ENCODE data around the gene LGALS7. TPM values are rescaled to one million over a fixed set of nuclear protein-coding genes. Genes with fewer than 3 reads are reported as not detected.
"Not testable (repeated sequence)": the region's sequence is repeated elsewhere in the genome, so short reads cannot be mapped to it uniquely, and the experiment has no call there.

Gene LGALS7
- total RNA-seq, 3 donors from 2014 or later: not detected

GRCh38 chr19:38766276-38767047 is 6.9 kb downstream of the LGALS7 start:
- TF ChIP-seq CTCF (IDR thresholded peaks at IDR 0.05): no peak
- no peak overlapping the region for H3K4me3 ChIP-seq
- no peaks in the 10 kb centered on the region for H3K36me3 ChIP-seq (ENCODE audit: low read depth)
- no peak for DNase-seq
- peaks cover 4% of the 10 kb centered on the region for H3K4me1 ChIP-seq (ENCODE audit: low read depth)
- H3K9me3 ChIP-seq: no peaks in the 10 kb centered on the region
- no peak for ATAC-seq
- intact Hi-C loops (cut with DNase I, micrococcal nuclease): no loop called here

DNA sequence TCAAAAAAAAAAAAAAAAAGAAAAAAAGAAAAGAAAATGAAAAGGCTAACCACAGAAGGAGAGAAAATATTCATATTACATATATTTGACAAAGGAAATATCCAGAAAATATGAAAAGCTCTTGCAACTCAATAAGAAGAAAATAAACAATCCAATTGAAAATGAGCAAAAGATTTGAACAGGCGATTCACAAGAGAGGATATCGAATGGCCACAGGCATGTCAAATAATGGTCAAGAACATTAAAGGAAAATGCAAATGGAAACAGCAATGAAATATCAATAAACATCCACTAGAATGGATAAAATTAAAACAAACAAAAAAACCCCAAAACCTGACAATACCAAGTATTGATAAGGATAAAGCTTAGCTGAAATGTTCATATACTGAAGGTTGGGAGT is 8.1 kb downstream of the LGALS7 start:
- ATAC-seq: no peak
- intact Hi-C loops (cut with DNase I, micrococcal nuclease): no loop called here
- DNase-seq: no peak
- Histone ChIP-seq H3K36me3 (ENCODE audit: low read depth) (no peaks in the 10 kb centered on the region), H3K4me1 (ENCODE audit: low read depth) (peaks cover 4% of the 10 kb centered on the region), H3K9me3 (no peaks in the 10 kb centered on the region), H3K4me3 (no peak overlapping the region)
- no peak for TF ChIP-seq CTCF (IDR thresholded peaks at IDR 0.05)

- intact Hi-C loops (cut with DNase I, micrococcal nuclease): no loop called here
- no peak for ATAC-seq
- H3K36me3 ChIP-seq (ENCODE audit: low read depth): no peaks in the 10 kb centered on the region
- no peaks in the 10 kb centered on the region for H3K9me3 ChIP-seq
- no peak overlapping the region for H3K4me3 ChIP-seq
- no peak for TF ChIP-seq CTCF (IDR thresholded peaks at IDR 0.05)
- no peak for DNase-seq
- H3K4me1 ChIP-seq (ENCODE audit: low read depth): no peaks in the 10 kb centered on the region
Observed at GRCh38 chr19:38763795-38764220, 9.5 kb downstream of the LGALS7 start.

GRCh38 chr19:38761884-38762389 is 11.4 kb downstream of the LGALS7 start:
- H3K4me1 ChIP-seq (ENCODE audit: low read depth); H3K36me3 ChIP-seq (ENCODE audit: low read depth); intact Hi-C loops (cut with DNase I, micrococcal nuclease); H3K4me3 ChIP-seq; ATAC-seq; H3K9me3 ChIP-seq; DNase-seq: not testable (repeated sequence)

DNA sequence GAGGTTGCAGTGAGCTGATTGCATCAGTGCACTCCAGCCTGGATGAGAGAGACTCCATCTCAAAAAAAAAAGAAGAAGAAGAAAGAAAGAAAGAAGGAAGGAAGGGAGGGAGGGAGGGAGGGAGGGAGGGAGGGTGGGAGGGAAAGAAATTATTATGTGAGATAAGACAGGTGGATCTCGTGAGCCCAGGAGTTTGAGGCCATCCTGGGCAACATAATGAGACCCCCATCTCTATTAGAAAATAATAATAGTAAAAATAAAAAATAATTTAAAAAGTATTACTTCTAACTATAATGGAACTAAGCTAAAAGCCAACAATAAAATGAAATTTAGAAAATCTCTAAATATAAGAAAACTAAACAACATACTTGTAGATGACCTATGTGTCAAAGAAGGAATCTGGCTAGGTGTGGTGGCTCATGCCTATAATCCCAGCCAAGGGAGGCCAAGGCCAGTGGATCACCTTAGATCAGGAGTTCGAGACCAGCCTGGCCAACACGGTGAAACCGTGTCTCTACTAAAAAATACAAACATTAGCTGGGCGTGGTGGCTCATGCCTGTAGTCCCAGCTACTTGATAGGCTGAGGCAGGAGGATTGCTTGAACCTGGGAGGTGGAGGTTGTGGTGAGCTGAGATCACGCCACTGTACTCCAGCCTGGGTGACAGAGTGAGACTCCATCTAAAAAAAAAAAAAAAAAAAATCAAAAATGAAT is 12.4 kb downstream of the LGALS7 start:
- H3K4me1 ChIP-seq (ENCODE audit: low read depth); ATAC-seq; H3K4me3 ChIP-seq; H3K9me3 ChIP-seq; H3K36me3 ChIP-seq (ENCODE audit: low read depth); DNase-seq; intact Hi-C loops (cut with DNase I, micrococcal nuclease): not testable (repeated sequence)

GRCh38 chr19:38759590-38760003 is 13.7 kb downstream of the LGALS7 start:
- H3K9me3 ChIP-seq: no peaks in the 10 kb centered on the region
- H3K36me3 ChIP-seq (ENCODE audit: low read depth): no peaks in the 10 kb centered on the region
- no peak overlapping the region for H3K4me3 ChIP-seq
- peak; percentile 95 for ATAC-seq
- H3K4me1 ChIP-seq (ENCODE audit: low read depth): no peaks in the 10 kb centered on the region
- TF ChIP-seq CTCF (IDR thresholded peaks at IDR 0.05): no peak
- peak in 1 of 3 donors; percentile 77 for DNase-seq
- intact Hi-C loops (cut with DNase I, micrococcal nuclease): no loop called here

DNA sequence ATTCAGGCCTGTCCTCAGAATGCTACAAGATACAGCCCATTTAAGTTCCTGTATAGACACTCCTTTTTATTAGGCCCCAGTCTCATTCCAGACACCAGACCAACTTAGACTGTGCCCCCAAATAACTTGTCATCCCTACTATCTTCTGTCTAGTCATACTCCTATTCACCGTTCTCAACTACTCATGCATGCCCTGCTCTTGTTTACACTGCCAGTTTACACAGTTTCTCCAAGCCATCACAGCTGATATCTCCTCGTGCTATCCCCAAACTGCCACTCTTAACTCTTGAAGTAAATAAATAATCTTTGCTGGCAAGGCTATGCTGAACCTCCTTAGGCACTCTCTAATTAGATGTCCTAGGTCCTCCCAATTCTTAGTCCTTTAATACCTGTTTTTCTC is 19.1 kb downstream of the LGALS7 start:
- H3K36me3 ChIP-seq (ENCODE audit: low read depth); intact Hi-C loops (cut with DNase I, micrococcal nuclease); ATAC-seq; H3K9me3 ChIP-seq; H3K4me3 ChIP-seq; DNase-seq; H3K4me1 ChIP-seq (ENCODE audit: low read depth): not testable (repeated sequence)

DNA sequence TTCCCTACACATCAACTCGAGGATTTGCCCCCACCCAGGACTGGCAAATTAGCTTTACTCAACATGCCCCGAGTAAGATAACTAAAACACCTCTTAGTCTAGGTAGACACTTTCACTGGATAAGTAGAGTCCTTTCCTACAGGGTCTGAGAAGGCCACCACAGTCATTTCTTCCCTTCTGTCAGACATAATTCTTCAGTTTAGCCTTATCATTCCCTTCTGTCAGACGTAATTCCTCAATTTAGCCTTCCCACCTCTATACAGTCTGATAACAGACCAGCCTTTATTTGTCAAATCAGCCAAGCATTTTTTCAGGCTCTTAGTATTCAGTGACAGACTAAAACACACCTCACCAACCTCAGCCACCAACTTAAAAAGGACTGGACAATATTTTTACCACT is 19.5 kb downstream of the LGALS7 start:
- H3K4me3 ChIP-seq; intact Hi-C loops (cut with DNase I, micrococcal nuclease); H3K4me1 ChIP-seq (ENCODE audit: low read depth); ATAC-seq; H3K9me3 ChIP-seq; DNase-seq; H3K36me3 ChIP-seq (ENCODE audit: low read depth): not testable (repeated sequence)

Measured in mucosa of descending colon (tissue), 3 donors.